DND-41 (cell line): ENCODE data around the gene PLXNB3.

Source experiments
- EZH2 ChIP-seq: IDR thresholded peaks from 3 replicates; pipeline ENCODE4 v1.6.1; 2012; ENCODE audit warnings: borderline replicate concordance, low read depth, mild to moderate bottlenecking, moderate library complexity, low read length, inconsistent platforms; ENCODE audit not compliant: severe bottlenecking
- TF ChIP-seq, protein P1 (sequence below): IDR thresholded peaks from 2 replicates; pipeline ENCODE4 v1.5.1; 2012; ENCODE audit warnings: borderline replicate concordance, low read length, moderate library complexity, mild to moderate bottlenecking; ENCODE audit not compliant: poor library complexity, severe bottlenecking; ENCODE audit errors: extremely low read depth

DNA sequence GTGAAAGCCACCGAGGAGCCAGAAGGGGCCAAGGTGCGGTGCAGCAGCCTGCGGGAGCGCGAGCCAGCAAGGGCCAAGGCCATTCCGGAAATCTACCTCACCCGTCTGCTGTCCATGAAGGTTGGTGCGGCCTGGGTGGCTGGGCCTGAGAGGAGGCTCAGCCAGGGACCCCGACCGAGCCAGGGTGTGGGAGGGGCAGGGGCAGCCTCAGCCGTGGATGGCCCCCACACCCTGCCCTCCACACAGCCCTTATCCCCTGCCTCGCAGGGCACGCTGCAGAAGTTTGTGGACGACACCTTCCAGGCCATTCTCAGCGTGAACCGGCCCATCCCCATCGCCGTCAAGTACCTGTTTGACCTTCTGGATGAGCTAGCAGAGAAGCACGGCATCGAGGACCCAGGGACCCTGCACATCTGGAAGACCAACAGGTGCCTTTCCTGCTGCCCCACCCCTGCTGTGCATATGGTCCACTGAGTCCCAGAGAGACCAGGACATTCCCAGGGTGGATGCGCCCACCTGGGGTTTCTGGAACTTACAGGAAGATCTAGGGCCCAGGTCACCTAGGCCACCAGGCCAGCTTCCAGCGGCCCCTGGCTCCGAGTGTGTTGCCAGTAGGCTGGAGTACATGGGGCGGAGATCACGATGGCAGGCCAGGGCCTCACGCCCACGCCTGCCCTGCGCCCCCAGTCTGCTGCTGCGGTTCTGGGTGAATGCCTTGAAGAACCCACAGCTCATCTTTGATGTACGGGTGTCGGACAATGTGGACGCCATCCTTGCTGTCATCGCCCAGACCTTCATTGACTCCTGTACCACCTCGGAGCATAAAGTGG is 13.4 kb downstream of the PLXNB3 start:
- TF ChIP-seq, protein P1, sequence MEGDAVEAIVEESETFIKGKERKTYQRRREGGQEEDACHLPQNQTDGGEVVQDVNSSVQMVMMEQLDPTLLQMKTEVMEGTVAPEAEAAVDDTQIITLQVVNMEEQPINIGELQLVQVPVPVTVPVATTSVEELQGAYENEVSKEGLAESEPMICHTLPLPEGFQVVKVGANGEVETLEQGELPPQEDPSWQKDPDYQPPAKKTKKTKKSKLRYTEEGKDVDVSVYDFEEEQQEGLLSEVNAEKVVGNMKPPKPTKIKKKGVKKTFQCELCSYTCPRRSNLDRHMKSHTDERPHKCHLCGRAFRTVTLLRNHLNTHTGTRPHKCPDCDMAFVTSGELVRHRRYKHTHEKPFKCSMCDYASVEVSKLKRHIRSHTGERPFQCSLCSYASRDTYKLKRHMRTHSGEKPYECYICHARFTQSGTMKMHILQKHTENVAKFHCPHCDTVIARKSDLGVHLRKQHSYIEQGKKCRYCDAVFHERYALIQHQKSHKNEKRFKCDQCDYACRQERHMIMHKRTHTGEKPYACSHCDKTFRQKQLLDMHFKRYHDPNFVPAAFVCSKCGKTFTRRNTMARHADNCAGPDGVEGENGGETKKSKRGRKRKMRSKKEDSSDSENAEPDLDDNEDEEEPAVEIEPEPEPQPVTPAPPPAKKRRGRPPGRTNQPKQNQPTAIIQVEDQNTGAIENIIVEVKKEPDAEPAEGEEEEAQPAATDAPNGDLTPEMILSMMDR: no peak
- TF ChIP-seq EZH2: no peak
